GM08714 (cell line): ENCODE results near the gene BAIAP2L2.
"Not testable (repeated sequence)": the region's sequence is repeated elsewhere in the genome, so short reads cannot be mapped to it uniquely, and the experiment has no call there.

Source experiments
- H3K4me3 ChIP-seq: fragments of 200-500 bp; sonication (Bioruptor generic); 2 replicates; pipeline ENCODE4 v1.5.1; 2014; ENCODE audit warnings: mild to moderate bottlenecking, low read length, inconsistent platforms
- ZNF274 ChIP-seq: IDR thresholded peaks from 2 replicates; pipeline ENCODE4 v1.6.1; 2012; ENCODE audit warnings: mild to moderate bottlenecking, low read depth, low read length

The BAIAP2L2 gene

GRCh38 chr22:38118182-38118581 is 7.7 kb upstream of the BAIAP2L2 start:
- TF ChIP-seq ZNF274: no peak
- H3K4me3 ChIP-seq: no peak overlapping the region

GRCh38 chr22:38117556-38117955 is 7.1 kb upstream of the BAIAP2L2 start:
- not testable (repeated sequence) for H3K4me3 ChIP-seq

GRCh38 chr22:38115423-38116205 is 5.1 kb upstream of the BAIAP2L2 start:
- H3K4me3 ChIP-seq: no peak overlapping the region
- no peak for TF ChIP-seq ZNF274

- no peak for TF ChIP-seq ZNF274
- H3K4me3 ChIP-seq: no peak overlapping the region
These were observed 4.3 kb upstream of the BAIAP2L2 start for GRCh38 chr22:38114484-38115398.

- no peak overlapping the region for H3K4me3 ChIP-seq
- TF ChIP-seq ZNF274: no peak
These were observed 1.9 kb upstream of the BAIAP2L2 start for GRCh38 chr22:38112381-38112780.

- H3K4me3 ChIP-seq: no peak overlapping the region
- TF ChIP-seq ZNF274: no peak
These were observed 1.5 kb upstream of the BAIAP2L2 start for GRCh38 chr22:38111925-38112355.

GRCh38 chr22:38110863-38111852 is 674 bp upstream of the BAIAP2L2 start:
- H3K4me3 ChIP-seq: no peak overlapping the region
- TF ChIP-seq ZNF274: no peak

- TF ChIP-seq ZNF274: no peak
- H3K4me3 ChIP-seq: no peak overlapping the region
These were observed 998 bp downstream of the BAIAP2L2 start for GRCh38 chr22:38109371-38110001.

- no peak overlapping the region for H3K4me3 ChIP-seq
- TF ChIP-seq ZNF274: no peak
These were observed 1.7 kb downstream of the BAIAP2L2 start for GRCh38 chr22:38108561-38109319.

- no peak for TF ChIP-seq ZNF274
These were observed 2.6 kb downstream of the BAIAP2L2 start for GRCh38 chr22:38107692-38108515.

GRCh38 chr22:38106814-38107578 is 3.5 kb downstream of the BAIAP2L2 start:
- no peak for TF ChIP-seq ZNF274
- no peak overlapping the region for H3K4me3 ChIP-seq

More at GRCh38 chr22:38107692-38108515, 2.6 kb downstream of the BAIAP2L2 start:
- H3K4me3 ChIP-seq: no peak overlapping the region
